Measurements from ENCODE around the gene SLC49A3.

- no peak for TF ChIP-seq CTCF (IDR thresholded peaks at IDR 0.05)
- no peak for TF ChIP-seq POLR2A (IDR thresholded peaks at IDR 0.05)
- TF ChIP-seq EP300 (IDR thresholded peaks at IDR 0.05): no peak
Measured at GRCh38 chr4:704971-705277, 16.0 kb upstream of the SLC49A3 start.
